GM12874 (cell line): ENCODE results near the gene ILDR2.
A peak's percentile ranks its signal among the peaks of the same experiment; 100 is the strongest.

Experiments
- TF ChIP-seq, protein P1 (sequence below): IDR thresholded peaks from 2 replicates; pipeline ENCODE4 v1.5.1; 2011; ENCODE audit warnings: low read depth, mild to moderate bottlenecking, control low read depth, low read length, moderate library complexity; ENCODE audit not compliant: insufficient read depth

Gene ILDR2

DNA sequence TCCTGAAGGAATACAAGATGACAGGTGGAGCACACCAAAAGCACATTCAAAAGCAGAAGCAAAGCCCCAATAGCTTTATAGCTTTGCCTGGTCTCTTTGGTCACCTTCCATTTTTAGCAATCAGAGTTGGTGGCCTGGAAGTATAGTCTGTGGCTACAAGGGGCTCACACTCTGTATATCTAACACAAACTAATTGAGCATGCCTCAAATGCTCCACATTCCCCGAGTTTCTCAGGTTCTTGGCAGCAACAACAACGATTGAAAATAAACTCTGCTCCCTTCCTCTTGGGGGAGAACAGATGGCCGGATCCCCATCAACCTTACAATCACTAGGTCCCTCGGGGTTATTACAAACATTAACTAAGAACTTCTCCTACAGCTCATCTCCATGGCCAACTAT, 74.4 kb downstream of the ILDR2 start:
- TF ChIP-seq, protein P1, sequence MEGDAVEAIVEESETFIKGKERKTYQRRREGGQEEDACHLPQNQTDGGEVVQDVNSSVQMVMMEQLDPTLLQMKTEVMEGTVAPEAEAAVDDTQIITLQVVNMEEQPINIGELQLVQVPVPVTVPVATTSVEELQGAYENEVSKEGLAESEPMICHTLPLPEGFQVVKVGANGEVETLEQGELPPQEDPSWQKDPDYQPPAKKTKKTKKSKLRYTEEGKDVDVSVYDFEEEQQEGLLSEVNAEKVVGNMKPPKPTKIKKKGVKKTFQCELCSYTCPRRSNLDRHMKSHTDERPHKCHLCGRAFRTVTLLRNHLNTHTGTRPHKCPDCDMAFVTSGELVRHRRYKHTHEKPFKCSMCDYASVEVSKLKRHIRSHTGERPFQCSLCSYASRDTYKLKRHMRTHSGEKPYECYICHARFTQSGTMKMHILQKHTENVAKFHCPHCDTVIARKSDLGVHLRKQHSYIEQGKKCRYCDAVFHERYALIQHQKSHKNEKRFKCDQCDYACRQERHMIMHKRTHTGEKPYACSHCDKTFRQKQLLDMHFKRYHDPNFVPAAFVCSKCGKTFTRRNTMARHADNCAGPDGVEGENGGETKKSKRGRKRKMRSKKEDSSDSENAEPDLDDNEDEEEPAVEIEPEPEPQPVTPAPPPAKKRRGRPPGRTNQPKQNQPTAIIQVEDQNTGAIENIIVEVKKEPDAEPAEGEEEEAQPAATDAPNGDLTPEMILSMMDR: no peak

DNA sequence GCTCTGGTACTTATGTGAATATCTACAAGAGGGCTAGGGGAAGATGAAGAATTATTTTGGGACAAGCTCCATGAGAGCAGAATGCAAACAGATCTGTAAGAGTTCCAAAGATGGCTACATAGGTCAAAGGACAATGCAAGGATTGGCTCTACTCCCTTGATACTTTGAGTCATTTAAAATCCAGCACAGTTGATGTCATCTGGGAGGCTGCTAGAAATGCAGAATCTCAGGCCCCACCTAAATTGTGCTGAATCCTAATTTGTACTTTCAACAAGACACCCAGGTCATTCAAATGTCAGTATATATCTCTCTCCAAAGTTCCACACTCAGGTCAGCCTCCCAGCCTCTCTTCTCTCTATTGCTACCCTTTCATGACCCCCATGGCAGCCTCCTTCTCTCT, 75.6 kb downstream of the ILDR2 start:
- TF ChIP-seq, protein P1: no peak

DNA sequence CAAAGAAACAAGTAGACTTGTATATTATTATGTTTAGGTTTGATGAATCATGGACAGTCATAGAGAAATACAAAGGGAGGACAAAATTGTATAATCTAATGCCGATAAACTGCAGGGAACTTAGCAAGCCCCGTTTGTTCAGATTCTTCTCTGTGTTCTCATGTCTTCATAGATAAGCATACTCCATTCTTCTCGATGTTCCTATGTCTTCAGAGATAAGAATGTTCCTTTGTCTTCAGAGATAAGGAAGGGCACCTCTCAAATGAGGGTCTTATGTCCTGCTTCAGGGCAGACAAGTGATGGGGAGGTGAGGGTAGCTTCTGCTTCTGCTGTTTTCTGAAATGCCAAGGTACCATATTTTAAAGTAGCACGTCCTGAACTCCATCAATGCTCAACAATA, 79.6 kb downstream of the ILDR2 start:
- TF ChIP-seq, protein P1: no peak

DNA sequence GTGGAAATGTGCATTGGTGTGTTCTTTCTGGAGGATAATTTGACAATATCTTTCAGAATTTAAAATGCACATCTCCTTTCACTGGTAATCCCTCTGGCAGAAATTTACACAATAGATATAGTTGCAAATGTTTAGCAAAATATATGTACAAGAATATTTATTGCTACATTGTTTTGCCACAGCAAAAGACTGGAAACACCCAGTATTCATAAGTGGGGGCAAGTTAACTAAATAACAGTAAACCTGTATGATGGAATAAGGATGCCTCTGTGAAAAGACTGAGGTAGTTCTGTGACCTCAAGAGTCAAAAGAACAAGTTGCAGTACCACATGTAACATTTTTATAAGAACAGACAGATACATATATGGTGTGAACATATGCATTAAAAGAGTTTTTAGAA, 85.6 kb downstream of the ILDR2 start:
- TF ChIP-seq, protein P1: no peak

DNA sequence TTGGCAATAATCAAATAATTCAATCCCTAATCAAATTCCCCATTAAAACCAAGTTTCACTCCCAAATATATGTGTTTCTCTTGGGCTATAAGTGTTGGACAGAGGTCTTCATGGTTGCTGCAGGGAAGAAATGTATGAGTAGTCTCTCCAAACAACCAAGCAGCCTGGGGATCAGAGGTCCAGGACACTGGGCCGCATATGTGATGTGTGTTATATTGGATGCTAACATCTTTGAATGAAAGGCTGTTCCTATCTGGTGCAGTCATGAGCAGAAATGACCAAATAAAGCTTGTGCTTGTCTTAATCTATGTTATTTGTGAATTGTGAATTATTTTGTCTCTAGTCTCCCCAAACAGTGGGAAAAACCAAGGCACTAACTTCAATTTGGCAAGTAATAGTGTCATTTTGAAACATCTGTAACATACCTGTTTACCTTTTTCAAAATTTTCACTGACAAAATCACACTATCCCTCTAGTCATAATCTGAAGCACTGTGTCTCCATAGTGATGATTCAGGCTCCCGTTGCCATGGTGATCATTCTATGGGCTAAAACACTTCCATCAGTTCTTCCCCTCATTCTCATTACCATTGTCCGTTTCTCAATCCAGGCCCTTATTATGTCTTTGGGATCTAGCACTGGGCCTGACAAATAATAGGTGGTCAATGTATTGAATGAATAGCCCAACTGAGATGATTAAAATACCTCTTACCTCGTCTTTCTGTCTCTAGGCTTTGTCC, 86.8 kb downstream of the ILDR2 start:
- TF ChIP-seq, protein P1: no peak

DNA sequence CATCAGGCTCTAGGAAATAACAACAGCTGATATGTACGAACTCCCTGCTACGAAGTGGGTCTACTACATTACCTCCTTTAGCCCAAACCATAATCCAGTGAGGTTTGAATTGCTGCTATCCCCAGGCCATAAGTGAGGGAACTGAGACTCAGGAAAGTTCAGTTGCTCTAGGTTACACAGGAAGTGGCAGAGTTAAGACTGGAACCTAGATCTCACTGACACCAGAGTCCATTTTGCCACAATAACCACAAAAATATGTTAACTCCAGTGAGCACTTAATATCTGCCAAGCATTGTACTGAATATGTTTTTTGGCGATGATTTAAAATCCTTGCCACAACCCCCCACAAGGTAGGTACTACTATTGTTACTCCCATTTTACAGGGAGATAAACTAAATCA, 90.4 kb downstream of the ILDR2 start:
- TF ChIP-seq, protein P1: no peak

GRCh38 chr1:166884040-166884642, 91.2 kb downstream of the ILDR2 start:
- TF ChIP-seq, protein P1: peak; percentile 74
